Esophagus squamous epithelium (tissue), 4 donors: ENCODE measurements around the gene EFHC1.

ENCODE experiments used
- CTCF ChIP-seq, 6 experiments: fragments of 450-650 bp in 4 of 6; fragments of 200-600 bp in 2 of 6; sonication (generic) in 2 of 6; IDR thresholded peaks; one replicate each; pipeline ENCODE4 v1.5.1; 2016 to 2019; ENCODE audit warnings: antibody characterized with exemption in 6 of 6, mild to moderate bottlenecking in 4 of 6, moderate library complexity in 4 of 6
- POLR2A ChIP-seq, 4 donors: fragments of 450-650 bp; IDR thresholded peaks; one replicate each; pipeline ENCODE4 v1.6.1; 2017; ENCODE audit warnings: antibody characterized with exemption in 4 of 4, mild to moderate bottlenecking in 4 of 4, moderate library complexity in 3 of 4

- no peak for TF ChIP-seq CTCF (IDR thresholded peaks at IDR 0.05)
- no peak for TF ChIP-seq POLR2A (IDR thresholded peaks at IDR 0.05)
Measured at GRCh38 chr6:52423448-52423847, 3.3 kb downstream of the EFHC1 start.
